ENCODE measurements around the gene KRT6B.
"Not testable (repeated sequence)": the region's sequence is repeated elsewhere in the genome, so short reads cannot be mapped to it uniquely, and the experiment has no call there.

The KRT6B gene

GRCh38 chr12:52464897-52465296, 13.0 kb upstream of the KRT6B start:
- ATAC-seq = no peak

GRCh38 chr12:52461693-52462092, 9.7 kb upstream of the KRT6B start:
- ATAC-seq = no peak

- no peak for ATAC-seq
These were observed 6.9 kb upstream of the KRT6B start for GRCh38 chr12:52458861-52459260.

- ATAC-seq = no peak
These were observed 3.9 kb upstream of the KRT6B start for GRCh38 chr12:52455821-52456220.

GRCh38 chr12:52454411-52455201, 2.7 kb upstream of the KRT6B start:
- no peak for ATAC-seq

- ATAC-seq = no peak
These were observed 3.7 kb downstream of the KRT6B start for GRCh38 chr12:52448228-52448627.

GRCh38 chr12:52447196-52447595, 4.8 kb downstream of the KRT6B start:
- not testable (repeated sequence) for ATAC-seq

- no peak for ATAC-seq
These were observed 5.4 kb downstream of the KRT6B start for GRCh38 chr12:52446367-52447045.

- no peak for ATAC-seq
These were observed 6.1 kb downstream of the KRT6B start for GRCh38 chr12:52445876-52446275.

- no peak for ATAC-seq
These were observed 7.0 kb downstream of the KRT6B start for GRCh38 chr12:52444647-52445595.

GRCh38 chr12:52443966-52444365, 8.0 kb downstream of the KRT6B start:
- ATAC-seq = no peak

GRCh38 chr12:52442600-52443061, 9.3 kb downstream of the KRT6B start:
- no peak for ATAC-seq

- ATAC-seq = no peak
These were observed 10.5 kb downstream of the KRT6B start for GRCh38 chr12:52441320-52441911.

- no peak for ATAC-seq
These were observed 11.1 kb downstream of the KRT6B start for GRCh38 chr12:52440821-52441319.

GRCh38 chr12:52439845-52440244, 12.1 kb downstream of the KRT6B start:
- ATAC-seq = no peak

GRCh38 chr12:52439420-52439819, 12.5 kb downstream of the KRT6B start:
- no peak for ATAC-seq

GRCh38 chr12:52438305-52439301, 13.3 kb downstream of the KRT6B start:
- no peak for ATAC-seq

GRCh38 chr12:52437508-52437907, 14.4 kb downstream of the KRT6B start:
- ATAC-seq = no peak

GRCh38 chr12:52436828-52437474, 15.0 kb downstream of the KRT6B start:
- no peak for ATAC-seq

- no peak for ATAC-seq
These were observed 15.7 kb downstream of the KRT6B start for GRCh38 chr12:52436000-52436827.

All from activated CD4-positive, CD25-positive, alpha-beta regulatory T cell treated with anti-CD3 and anti-CD28 coated beads, Interleukin-2, amount 50 U/mL, for 24 hours (primary cell).